Measurements from ENCODE around the gene IL3.

DNA sequence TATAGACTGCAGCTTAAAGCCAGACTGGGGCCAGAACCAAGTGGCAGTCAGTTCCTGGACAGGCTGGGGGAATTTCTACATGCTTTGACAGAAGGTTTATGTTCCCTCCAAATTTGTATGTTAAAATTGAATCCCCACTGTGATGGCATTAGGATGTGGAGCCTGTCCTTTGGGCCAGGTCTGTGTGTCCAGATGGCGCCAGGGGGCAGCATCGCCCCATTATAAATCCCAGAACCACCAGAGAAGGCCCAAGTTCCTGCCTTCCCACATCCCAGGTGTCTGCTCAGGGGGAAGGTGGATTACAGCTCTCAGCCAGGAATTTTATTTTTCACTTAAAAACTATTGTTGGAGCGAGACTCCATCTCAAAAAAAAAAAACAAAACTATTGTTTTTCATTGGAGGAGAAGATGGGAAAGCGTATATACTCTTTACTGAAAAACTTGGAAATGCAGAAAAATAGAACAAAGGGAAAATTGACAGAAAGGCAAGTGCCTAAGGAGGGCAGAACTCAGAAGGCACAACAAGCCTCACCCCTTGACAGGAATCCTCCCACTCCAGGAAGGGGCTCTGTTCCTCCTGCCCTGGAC is 5.0 kb downstream of the IL3 start:
- TF ChIP-seq POLR2AphosphoS5 (IDR thresholded peaks at IDR 0.05) (no peak), POLR2A (IDR thresholded peaks at IDR 0.05) (no peak), CTCF (IDR thresholded peaks at IDR 0.05) (peak in 5 of 6 experiments; percentile 15 to 58 (median 55)), EP300 (IDR thresholded peaks at IDR 0.05) (no peak)
